ENCODE measurements around the gene PTX3. TPM values are rescaled to one million over a fixed set of nuclear protein-coding genes. Genes with fewer than 3 reads are reported as not detected.

PTX3 gene
- polyA plus RNA-seq, 3 donors = 29.2 to 907 (median 106) TPM

DNA sequence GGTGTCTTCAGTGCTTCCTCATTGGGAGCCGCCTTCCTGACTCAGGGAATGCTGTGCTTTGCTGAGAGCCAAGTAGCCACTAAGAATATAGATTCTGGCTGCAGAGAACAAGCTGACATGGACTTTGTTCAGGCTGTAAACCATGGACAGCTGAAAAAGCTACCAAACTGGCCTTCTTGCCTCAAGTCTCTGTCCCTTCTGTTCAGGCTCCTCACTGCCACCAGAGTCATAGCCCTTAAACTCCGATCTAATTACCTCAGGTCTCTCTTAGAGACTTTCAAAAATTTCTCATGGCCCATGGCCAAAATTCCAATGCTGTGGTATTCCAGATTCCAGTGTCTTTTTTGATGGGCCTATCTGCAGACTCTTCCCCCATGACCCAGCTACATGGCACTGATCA, 19.4 kb upstream of the PTX3 start:
- WGBS, 3 donors = 86 to 93% (median 89%) methylated on average over 2 of the region's 2 CpGs
- H3K27ac ChIP-seq (ENCODE audit: low read depth, low read length) = no peak overlapping the region

- 74 to 83% (median 82%) methylated on average over 2 of the region's 2 CpGs for WGBS, 3 donors
- no peak overlapping the region for H3K27ac ChIP-seq (ENCODE audit: low read depth, low read length)
Measured at GRCh38 chr3:157418104-157418503, 18.5 kb upstream of the PTX3 start.

DNA sequence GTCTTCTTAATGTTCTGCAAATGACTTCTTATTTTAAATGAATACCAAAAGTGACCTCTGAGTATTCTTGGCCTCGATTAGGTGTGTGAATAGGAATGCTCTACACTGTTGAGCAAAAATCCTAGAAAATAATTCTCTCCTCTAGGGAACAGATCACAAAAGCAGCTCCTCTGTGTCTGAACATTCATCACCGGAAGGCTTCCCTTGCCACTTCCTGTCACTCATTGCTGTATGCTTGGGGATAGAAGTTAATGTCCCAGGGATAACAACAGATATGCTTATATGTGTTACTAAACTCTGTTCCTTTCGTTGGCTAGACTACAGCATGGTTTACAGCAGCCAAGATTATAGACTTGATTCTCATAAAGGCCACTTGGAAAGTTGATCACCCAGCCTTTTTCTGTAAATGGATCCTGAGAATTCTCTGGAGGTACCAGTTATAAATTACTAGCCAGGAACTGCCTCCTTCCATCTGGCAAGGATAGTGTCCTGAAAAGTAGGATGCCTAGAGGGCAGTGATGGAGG, 16.0 kb upstream of the PTX3 start:
- WGBS, 3 donors = 45 to 64% (median 56%) methylated on average over 3 of the region's 3 CpGs
- H3K27ac ChIP-seq (ENCODE audit: low read depth, low read length) = no peak overlapping the region

DNA sequence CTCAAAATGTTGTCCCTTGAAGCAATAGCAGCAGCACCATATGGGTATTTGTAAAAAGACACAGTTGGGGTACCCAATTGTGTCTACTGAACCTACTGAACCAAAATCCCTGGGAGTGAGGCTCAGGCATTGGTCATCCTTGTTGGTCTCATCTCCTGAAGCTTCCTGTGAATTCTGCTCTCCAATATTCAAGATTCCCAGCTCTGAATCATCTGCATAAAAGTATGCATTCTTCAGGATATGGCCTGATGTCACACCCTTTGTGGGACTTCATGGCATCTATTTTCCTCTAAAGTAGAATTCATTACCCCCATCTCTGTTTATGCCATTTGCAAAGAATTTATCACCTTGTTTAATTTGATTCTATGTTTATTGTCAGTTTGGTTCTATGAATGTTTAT, 13.3 kb upstream of the PTX3 start:
- no peak overlapping the region for H3K27ac ChIP-seq (ENCODE audit: low read depth, low read length)

- 72 to 92% (median 76%) methylated on average over 4 of the region's 4 CpGs for WGBS, 3 donors
- H3K27ac ChIP-seq (ENCODE audit: low read depth, low read length) = no peak overlapping the region
Measured at GRCh38 chr3:157427901-157428300, 8.7 kb upstream of the PTX3 start.

DNA sequence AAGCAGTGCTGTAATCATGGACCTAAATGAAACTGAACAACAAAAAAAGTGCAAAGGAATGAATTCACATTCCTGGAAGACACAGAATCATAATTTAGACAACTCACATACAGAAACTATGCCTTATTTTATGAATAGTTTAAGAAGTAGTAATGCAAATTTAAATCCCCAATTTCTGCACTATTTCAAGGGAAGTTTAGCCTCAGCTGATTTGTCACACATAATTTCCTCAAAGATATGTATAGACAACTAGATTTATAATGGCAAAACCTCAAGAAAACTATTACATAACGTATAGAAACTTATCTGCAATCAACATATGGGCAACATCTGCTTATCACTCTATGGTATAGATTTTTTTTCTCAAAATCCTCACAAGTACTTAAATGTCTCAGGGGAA, 7.8 kb upstream of the PTX3 start:
- H3K27ac ChIP-seq (ENCODE audit: low read depth, low read length) = no peak overlapping the region
- 55 to 70% (median 57%) methylated on average over 1 of the region's 1 CpG for WGBS, 3 donors

DNA sequence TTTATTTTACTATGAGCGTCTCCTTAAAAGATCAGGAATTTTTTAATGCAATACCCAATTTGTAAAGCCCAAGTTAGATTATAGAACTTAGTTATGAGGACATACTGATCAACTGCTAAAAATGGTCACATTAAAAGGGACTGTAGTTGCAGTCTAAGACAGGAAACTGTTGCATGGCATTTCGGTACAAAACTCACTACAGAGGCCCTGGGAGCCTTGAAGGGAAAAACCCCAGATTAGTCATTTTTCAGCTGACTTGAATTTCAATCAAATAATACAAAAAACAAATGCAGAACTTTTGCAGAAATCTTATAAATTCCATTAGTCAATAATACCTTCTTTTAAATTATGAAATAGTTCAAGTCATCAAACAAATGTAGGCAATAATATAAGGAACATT, 6.9 kb upstream of the PTX3 start:
- WGBS, 3 donors = 54 to 81% (median 66%) methylated on average over 2 of the region's 2 CpGs

DNA sequence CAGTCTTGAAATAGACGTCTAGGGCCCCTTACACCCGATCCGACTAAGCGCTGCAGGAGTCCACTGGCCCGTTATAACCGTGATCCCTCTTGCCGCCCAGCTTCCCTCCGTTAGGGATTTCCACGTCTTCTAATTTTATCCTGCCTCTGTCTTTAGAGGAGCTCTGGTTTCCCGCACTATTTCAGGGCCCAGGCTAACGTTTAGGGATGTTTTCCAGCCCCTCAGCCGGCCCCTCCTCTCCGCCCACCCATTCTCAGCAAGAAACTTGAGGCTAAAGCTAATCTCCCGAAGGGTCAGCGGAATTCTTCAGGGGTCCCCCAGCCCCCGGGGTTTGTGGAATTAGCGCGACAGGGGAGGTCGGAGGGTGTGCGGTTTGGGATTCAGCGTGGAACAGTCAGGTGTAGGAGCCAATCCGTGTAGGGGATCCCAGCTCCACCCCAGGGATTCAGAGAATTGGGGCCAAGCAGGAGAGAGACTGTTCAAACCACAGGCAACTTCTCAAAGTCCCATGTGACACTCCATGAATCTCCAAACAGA, 1.6 kb downstream of the PTX3 start:
- H3K27ac ChIP-seq (ENCODE audit: low read depth, low read length) = no peak overlapping the region
- 2 to 5% (median 5%) methylated on average over 22 of the region's 22 CpGs for WGBS, 3 donors

More for the DNA sequence above, 6.9 kb upstream of the PTX3 start:
- no peak overlapping the region for H3K27ac ChIP-seq (ENCODE audit: low read depth, low read length)

GRCh38 chr3:157441102-157441624, 4.5 kb downstream of the PTX3 start:
- 89 to 90% (median 90%) methylated on average over 2 of the region's 2 CpGs for WGBS, 3 donors
- no peak overlapping the region for H3K27ac ChIP-seq (ENCODE audit: low read depth, low read length)

GRCh38 chr3:157442729-157443128, 6.1 kb downstream of the PTX3 start:
- 47 to 68% (median 51%) methylated on average over 2 of the region's 2 CpGs for WGBS, 3 donors
- no peak overlapping the region for H3K27ac ChIP-seq (ENCODE audit: low read depth, low read length)

- no peak overlapping the region for H3K27ac ChIP-seq (ENCODE audit: low read depth, low read length)
- 74 to 77% (median 76%) methylated on average over 3 of the region's 3 CpGs for WGBS, 3 donors
Measured at GRCh38 chr3:157443905-157444796, 7.5 kb downstream of the PTX3 start.

DNA sequence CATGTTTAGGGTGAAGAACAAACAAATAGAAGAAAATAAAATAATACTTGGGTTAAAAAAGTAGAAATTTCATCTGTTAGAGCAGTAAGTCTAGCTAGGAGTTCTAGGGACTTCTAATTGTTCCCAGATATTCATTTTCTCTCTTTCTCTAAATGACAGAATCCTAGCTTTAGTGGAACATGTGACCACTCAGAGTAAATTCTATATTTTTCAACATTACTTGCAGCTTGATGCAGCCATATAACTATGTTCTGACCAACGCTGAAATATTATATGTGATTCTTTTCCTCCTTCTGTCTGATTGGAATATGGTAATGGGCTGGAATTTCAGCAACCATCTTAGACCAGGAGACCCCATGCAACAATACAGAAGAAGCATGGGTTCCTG, 8.1 kb downstream of the PTX3 start:
- H3K27ac ChIP-seq (ENCODE audit: low read depth, low read length) = no peak overlapping the region
- 87 to 91% (median 88%) methylated on average over 1 of the region's 1 CpG for WGBS, 3 donors

GRCh38 chr3:157445857-157446256, 9.2 kb downstream of the PTX3 start:
- H3K27ac ChIP-seq (ENCODE audit: low read depth, low read length) = no peak overlapping the region
- WGBS, 3 donors = 62 to 81% (median 69%) methylated on average over 1 of the region's 1 CpG

DNA sequence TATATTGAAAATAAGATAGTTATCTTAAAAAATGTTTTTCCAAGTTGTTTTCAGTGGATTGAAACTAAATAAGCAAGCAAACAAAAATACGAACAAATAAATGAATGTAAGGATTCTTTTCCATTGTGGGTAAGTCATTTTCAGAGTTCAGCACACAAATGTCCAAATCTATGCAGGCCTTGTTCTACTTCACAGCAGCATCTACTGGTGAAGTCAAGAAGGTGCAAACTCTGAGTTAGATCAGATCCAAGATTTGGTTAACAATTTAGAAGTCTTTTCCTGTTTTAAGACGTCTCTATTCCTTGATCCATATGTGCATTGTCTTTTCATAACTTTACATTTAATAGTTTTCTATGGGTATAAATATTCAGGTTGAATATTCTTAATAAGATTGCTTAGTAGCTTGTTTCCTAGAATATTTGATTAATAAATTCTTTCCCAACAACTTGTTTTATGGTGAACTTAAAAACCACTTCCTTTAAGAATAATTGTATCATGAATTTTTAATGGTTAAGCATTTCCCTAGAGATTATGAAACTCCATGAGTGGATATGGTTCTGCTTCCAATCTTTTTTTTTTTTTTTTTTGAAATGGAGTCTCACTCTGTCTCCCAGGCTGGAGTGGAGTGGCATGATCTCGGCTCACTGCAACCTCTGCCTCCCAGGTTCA, 10.5 kb downstream of the PTX3 start:
- H3K27ac ChIP-seq (ENCODE audit: low read depth, low read length) = no peak overlapping the region
- WGBS, 3 donors = 52 to 57% (median 57%) methylated on average over 3 of the region's 3 CpGs

GRCh38 chr3:157452097-157452496, 15.4 kb downstream of the PTX3 start:
- no peak overlapping the region for H3K27ac ChIP-seq (ENCODE audit: low read depth, low read length)
- 38 to 73% (median 65%) methylated on average over 3 of the region's 3 CpGs for WGBS, 3 donors

DNA sequence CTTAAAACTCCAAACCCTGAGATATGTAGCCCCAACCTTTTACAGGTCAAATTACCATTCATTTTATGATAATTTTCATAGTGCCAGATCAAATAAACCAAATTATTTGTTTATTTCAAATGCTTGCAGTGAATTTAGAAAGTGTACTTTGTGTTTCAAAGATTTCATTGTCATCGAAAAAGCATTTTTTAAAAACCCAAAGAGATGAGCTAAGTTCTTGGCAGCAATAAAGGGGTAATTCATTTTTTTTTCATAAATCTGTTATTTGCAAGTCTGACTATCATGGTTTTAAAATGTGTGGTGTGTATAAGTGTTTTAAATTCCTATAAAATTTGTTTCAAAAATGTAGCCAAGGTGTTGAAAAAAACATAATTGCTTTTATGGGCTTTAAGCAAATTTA, 17.2 kb downstream of the PTX3 start:
- 56 to 67% (median 61%) methylated on average over 1 of the region's 1 CpG for WGBS, 3 donors
- no peak overlapping the region for H3K27ac ChIP-seq (ENCODE audit: low read depth, low read length)

DNA sequence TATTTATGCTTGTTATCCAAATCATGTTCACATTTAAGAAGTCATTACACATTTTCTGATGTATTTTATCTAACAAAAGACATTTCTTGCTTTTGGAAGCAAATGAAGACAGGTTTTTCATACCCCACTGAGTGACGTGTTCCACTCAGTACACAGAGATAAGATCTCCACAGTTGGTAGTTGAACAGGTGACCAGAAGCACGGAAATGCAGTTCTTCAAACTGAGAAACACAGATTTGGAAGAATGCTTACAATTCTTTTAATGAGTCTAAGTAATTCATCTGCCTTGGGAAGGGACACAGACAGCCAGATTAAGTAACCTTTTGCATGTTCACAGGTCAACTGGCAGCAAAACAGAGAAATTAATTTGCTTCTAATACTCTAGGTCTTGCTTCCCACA, 23.1 kb downstream of the PTX3 start:
- H3K27ac ChIP-seq (ENCODE audit: low read depth, low read length) = no peak overlapping the region
- 61 to 67% (median 62%) methylated on average over 2 of the region's 2 CpGs for WGBS, 3 donors

GRCh38 chr3:157460253-157460652, 23.6 kb downstream of the PTX3 start:
- H3K27ac ChIP-seq (ENCODE audit: low read depth, low read length) = no peak overlapping the region
- WGBS, 3 donors = 77 to 84% (median 80%) methylated on average over 2 of the region's 2 CpGs

- H3K27ac ChIP-seq (ENCODE audit: low read depth, low read length) = no peak overlapping the region
- WGBS, 3 donors = 90 to 93% (median 92%) methylated on average over 1 of the region's 1 CpG
Measured at GRCh38 chr3:157463816-157464215, 27.2 kb downstream of the PTX3 start.
